Loucy (cell line): ENCODE measurements around the gene RGS6.

Source experiments
- H2AFZ ChIP-seq: fragments of 200-600 bp; sonication (generic); 2 replicates; pipeline ENCODE4 v1.6.0; 2016; ENCODE audit warnings: antibody characterized with exemption, mild to moderate bottlenecking, low read length, moderate library complexity
- H3F3A ChIP-seq: fragments of 200-600 bp; 2 replicates; pipeline ENCODE4 v1.6.0; 2016; ENCODE audit warnings: antibody characterized with exemption, low read depth, mild to moderate bottlenecking
- H3K27me3 ChIP-seq: fragments of 200-600 bp; sonication (generic); 2 replicates; pipeline ENCODE4 v1.6.1; 2014; ENCODE audit warnings: low read length, mild to moderate bottlenecking; ENCODE audit not compliant: insufficient read depth, poor library complexity, severe bottlenecking
- H3K36me3 ChIP-seq: fragments of 200-600 bp; sonication (generic); 2 replicates; pipeline ENCODE4 v1.6.1; 2016; ENCODE audit warnings: low read length; ENCODE audit not compliant: insufficient read depth
- H3K4me1 ChIP-seq: fragments of 200-600 bp; sonication (generic); 2 replicates; pipeline ENCODE4 v1.5.1; 2014; ENCODE audit warnings: low read length, mild to moderate bottlenecking; ENCODE audit not compliant: insufficient read depth, poor library complexity, severe bottlenecking
- H3K4me2 ChIP-seq: fragments of 200-600 bp; sonication (generic); 2 replicates; pipeline ENCODE4 v1.6.0; 2014; ENCODE audit warnings: antibody characterized with exemption, low read length, low read depth, mild to moderate bottlenecking; ENCODE audit not compliant: poor library complexity, severe bottlenecking
- H3K4me3 ChIP-seq: fragments of 200-600 bp; sonication (generic); 2 replicates; pipeline ENCODE4 v1.5.1; 2014; ENCODE audit warnings: low read length, mild to moderate bottlenecking, mixed read lengths; ENCODE audit not compliant: poor library complexity, severe bottlenecking
- H3K79me2 ChIP-seq: fragments of 200-600 bp; sonication (generic); 2 replicates; pipeline ENCODE4 v1.6.1; 2014; ENCODE audit warnings: low read length; ENCODE audit not compliant: insufficient read depth
- H3K9ac ChIP-seq: fragments of 200-600 bp; sonication (generic); 2 replicates; pipeline ENCODE4 v1.6.0; 2014; ENCODE audit warnings: mild to moderate bottlenecking, low read depth, low read length, moderate library complexity; ENCODE audit not compliant: poor library complexity, severe bottlenecking
- H3K9me2 ChIP-seq: fragments of 200-600 bp; sonication (generic); replicated peaks from 2 replicates; pipeline ENCODE4 v1.6.1; 2016; ENCODE audit warnings: low read depth, low read length, mixed read lengths
- H3K9me3 ChIP-seq: fragments of 200-600 bp; sonication (generic); 2 replicates; pipeline ENCODE4 v1.6.1; 2014; ENCODE audit warnings: mild to moderate bottlenecking, antibody characterized with exemption, low read length, low read depth; ENCODE audit not compliant: insufficient read depth
- H4K20me1 ChIP-seq: fragments of 200-600 bp; sonication (generic); 2 replicates; pipeline ENCODE4 v1.6.0; 2014; ENCODE audit warnings: antibody characterized with exemption, low read length, mild to moderate bottlenecking; ENCODE audit not compliant: insufficient read depth, poor library complexity, severe bottlenecking
- EZH2phosphoT487 ChIP-seq: fragments of 200-600 bp; IDR thresholded peaks from 2 replicates; pipeline ENCODE4 v1.6.1; 2018; ENCODE audit warnings: antibody characterized with exemption, mild to moderate bottlenecking, moderate library complexity, borderline replicate concordance
- TF ChIP-seq, protein P1 (sequence below): fragments of 200-600 bp; sonication (generic); conservative IDR thresholded peaks from 2 replicates; pipeline ENCODE4 v1.5.1; 2014; ENCODE audit warnings: mild to moderate bottlenecking, antibody characterized with exemption, low read length

The RGS6 gene

DNA sequence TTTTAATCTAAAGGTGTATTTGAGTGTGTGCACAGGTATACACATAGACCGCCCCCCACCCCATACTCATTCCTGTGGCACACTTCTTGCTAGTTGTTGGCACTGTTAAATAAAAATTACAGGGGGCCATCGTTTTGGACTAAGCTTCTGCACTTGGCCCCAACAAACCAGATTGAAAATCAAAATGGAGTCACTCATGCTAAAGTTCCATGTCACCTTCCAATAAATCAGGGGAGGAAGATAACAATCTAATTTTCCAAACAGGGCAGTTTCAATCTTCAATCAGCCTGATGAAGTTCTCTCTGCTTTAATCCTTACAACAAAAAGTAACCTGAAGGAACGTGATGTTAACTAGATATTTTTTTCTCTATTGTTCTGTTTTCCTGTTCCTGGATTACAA, 78.2 kb downstream of the RGS6 start:
- Histone ChIP-seq H3K27me3 (no peaks in the 10 kb centered on the region), H3K4me3 (no peak overlapping the region)

DNA sequence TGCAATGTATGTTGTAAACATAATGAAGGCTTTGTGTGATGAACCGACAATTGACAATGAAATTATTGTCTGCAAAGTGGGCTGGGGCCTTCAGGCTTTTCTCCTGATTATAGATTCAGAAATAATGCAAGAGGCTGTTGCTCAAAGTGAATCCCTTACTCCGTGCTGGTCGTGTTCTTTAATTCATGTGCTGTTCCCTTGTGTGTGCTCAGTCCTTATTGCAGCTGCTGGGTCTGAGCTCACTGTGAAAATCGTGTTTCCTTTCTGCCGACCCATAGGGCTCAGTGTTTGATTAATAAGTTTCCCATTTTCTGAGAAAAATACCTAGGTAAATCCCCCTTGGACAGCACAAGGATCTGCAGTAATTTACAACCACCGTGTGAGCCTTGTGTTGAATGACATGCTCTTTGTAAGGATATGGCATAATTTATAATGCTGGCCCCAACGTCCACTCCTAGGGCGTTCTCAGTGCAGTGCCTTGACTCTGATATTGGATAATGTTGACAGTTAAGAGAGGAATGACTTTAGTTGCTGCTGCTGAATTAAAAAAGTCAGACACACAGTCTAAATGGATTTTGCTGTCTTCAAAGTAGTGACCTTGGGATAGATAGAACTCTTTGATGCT, 81.6 kb downstream of the RGS6 start:
- Histone ChIP-seq H3K4me1 (no peaks in the 10 kb centered on the region), H3K36me3 (no peaks in the 10 kb centered on the region), H3K27me3 (no peaks in the 10 kb centered on the region), H3K9me2 (no peaks in the 10 kb centered on the region), H3K9me3 (peaks cover 6% of the 10 kb centered on the region; the same call in 1 of the 2 replicates), H3F3A (no peaks in the 10 kb centered on the region; the same call in 1 of the 2 replicates), H3K4me2 (no peak overlapping the region), H3K9ac (no peak overlapping the region), H4K20me1 (no peaks in the 10 kb centered on the region), H2AFZ (no peak overlapping the region), H3K79me2 (no peaks in the 10 kb centered on the region; the same call in 1 of the 2 replicates), H3K4me3 (no peak overlapping the region)
- TF ChIP-seq, protein P1, sequence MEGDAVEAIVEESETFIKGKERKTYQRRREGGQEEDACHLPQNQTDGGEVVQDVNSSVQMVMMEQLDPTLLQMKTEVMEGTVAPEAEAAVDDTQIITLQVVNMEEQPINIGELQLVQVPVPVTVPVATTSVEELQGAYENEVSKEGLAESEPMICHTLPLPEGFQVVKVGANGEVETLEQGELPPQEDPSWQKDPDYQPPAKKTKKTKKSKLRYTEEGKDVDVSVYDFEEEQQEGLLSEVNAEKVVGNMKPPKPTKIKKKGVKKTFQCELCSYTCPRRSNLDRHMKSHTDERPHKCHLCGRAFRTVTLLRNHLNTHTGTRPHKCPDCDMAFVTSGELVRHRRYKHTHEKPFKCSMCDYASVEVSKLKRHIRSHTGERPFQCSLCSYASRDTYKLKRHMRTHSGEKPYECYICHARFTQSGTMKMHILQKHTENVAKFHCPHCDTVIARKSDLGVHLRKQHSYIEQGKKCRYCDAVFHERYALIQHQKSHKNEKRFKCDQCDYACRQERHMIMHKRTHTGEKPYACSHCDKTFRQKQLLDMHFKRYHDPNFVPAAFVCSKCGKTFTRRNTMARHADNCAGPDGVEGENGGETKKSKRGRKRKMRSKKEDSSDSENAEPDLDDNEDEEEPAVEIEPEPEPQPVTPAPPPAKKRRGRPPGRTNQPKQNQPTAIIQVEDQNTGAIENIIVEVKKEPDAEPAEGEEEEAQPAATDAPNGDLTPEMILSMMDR, result no peak
- no peak for TF ChIP-seq EZH2phosphoT487

More for the DNA sequence above, 78.2 kb downstream of the RGS6 start:
- Histone ChIP-seq H3K9me2 (no peaks in the 10 kb centered on the region), H3K36me3 (no peaks in the 10 kb centered on the region), H3K9ac (no peak overlapping the region), H4K20me1 (no peaks in the 10 kb centered on the region), H3K4me2 (no peak overlapping the region), H2AFZ (no peak overlapping the region), H3K79me2 (no peaks in the 10 kb centered on the region; the same call in 1 of the 2 replicates), H3K9me3 (peaks cover 6% of the 10 kb centered on the region; the same call in 1 of the 2 replicates), H3F3A (no peaks in the 10 kb centered on the region), H3K4me1 (no peaks in the 10 kb centered on the region)
- TF ChIP-seq, protein P1, result no peak
- no peak for TF ChIP-seq EZH2phosphoT487

DNA sequence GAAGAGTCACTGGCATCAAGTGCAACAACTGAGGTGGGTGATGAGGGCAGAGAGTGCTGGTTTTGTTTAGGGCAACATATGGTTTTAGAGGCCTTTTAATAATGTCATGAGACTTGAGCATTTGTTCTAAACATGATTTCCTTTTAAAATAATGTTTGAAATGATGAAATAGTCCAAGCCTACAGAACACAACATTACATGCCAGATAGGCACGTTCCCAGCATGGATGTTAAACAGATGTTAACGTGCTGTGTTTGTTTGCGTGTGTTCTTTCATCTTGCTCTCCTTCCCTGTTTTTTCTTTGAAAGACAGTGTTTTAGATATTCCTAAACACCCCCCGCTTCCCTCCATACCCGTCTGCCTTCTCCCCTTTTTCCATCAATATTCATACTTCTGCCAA, 82.3 kb downstream of the RGS6 start:
- Histone ChIP-seq H3K79me2 (no peaks in the 10 kb centered on the region; the same call in 1 of the 2 replicates), H3K9ac (no peak overlapping the region), H4K20me1 (no peaks in the 10 kb centered on the region), H3K27me3 (no peaks in the 10 kb centered on the region), H2AFZ (no peak overlapping the region), H3F3A (no peaks in the 10 kb centered on the region; the same call in 1 of the 2 replicates), H3K9me3 (peaks cover 6% of the 10 kb centered on the region; the same call in 1 of the 2 replicates), H3K4me1 (peaks cover 6% of the 10 kb centered on the region), H3K36me3 (no peaks in the 10 kb centered on the region), H3K9me2 (no peaks in the 10 kb centered on the region), H3K4me2 (no peak overlapping the region), H3K4me3 (no peak overlapping the region)
- no peak for TF ChIP-seq EZH2phosphoT487
- TF ChIP-seq, protein P1, result no peak
